ENCODE measurements around the gene U2AF1L4.

DNA sequence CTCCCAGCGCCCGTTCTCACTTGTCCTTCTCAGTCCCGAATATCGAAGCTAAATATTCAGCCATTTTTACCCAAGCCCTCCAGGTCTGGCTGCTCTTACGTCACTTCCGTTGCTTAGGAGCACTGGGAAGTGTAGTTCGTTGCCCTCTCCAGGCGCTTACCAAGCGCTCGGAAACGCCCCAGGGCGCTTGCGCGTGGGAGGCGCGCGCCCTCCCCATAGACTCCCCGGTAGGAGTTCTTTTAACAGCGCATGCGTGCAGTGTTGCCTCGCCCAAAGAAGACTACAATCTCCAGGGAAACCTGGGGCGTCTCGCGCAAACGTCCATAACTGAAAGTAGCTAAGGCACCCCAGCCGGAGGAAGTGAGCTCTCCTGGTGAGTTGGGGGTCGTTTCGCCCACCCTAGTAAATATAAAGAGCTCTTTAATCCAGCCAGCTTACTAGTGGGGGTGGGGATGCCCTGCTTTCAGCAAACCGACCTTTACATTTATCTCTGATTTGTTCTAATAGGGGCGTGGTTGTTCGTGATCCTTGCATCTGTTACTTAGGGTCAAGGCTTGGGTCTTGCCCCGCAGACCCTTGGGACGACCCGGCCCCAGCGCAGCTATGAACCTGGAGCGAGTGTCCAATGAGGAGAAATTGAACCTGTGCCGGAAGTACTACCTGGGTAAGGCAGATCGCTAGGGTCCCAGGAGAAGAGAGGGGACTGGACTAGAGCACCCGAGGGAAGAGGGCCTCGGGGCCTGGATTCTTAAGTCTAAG, at the start of gene U2AF1L4, which contains the start of gene PSENEN:
- peak in 1 of 2 donors; percentile 48 for TF ChIP-seq POLR2A (IDR thresholded peaks at IDR 0.05)
- TF ChIP-seq, protein P1, sequence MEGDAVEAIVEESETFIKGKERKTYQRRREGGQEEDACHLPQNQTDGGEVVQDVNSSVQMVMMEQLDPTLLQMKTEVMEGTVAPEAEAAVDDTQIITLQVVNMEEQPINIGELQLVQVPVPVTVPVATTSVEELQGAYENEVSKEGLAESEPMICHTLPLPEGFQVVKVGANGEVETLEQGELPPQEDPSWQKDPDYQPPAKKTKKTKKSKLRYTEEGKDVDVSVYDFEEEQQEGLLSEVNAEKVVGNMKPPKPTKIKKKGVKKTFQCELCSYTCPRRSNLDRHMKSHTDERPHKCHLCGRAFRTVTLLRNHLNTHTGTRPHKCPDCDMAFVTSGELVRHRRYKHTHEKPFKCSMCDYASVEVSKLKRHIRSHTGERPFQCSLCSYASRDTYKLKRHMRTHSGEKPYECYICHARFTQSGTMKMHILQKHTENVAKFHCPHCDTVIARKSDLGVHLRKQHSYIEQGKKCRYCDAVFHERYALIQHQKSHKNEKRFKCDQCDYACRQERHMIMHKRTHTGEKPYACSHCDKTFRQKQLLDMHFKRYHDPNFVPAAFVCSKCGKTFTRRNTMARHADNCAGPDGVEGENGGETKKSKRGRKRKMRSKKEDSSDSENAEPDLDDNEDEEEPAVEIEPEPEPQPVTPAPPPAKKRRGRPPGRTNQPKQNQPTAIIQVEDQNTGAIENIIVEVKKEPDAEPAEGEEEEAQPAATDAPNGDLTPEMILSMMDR (IDR thresholded peaks at IDR 0.05), result no peak
- peak in 3 of 4 donors; percentile 79 to 90 (median 79) for TF ChIP-seq POLR2AphosphoS5 (IDR thresholded peaks at IDR 0.05)

Data from sigmoid colon (tissue), 4 donors.